Endothelial cell of umbilical vein (primary cell): ENCODE data around the gene GABARAPL1. TPM values are rescaled to one million over a fixed set of nuclear protein-coding genes. Genes with fewer than 3 reads are reported as not detected.
"Not testable (repeated sequence)": the region's sequence is repeated elsewhere in the genome, so short reads cannot be mapped to it uniquely, and the experiment has no call there.

Experiments used
- BruUV-seq: library from RNA; stranded (reverse); fragments of 400-500 nt; replicated peaks from 2 replicates; lab custom pipeline; 2021; lab: Mats Ljungman, UMichigan
- CTCF ChIA-PET: fragments of 300-600, 350-600 bp; sonication (Branson Sonifier 250); formaldehyde crosslinking; loops from one replicate; lab custom pipeline; 2021; ENCODE audit warnings: antibody characterized with exemption, inconsistent platforms; lab: Charles Lee
- POLR2A ChIA-PET: fragments of 300-600, 350-600 bp; sonication (Branson Sonifier 250); formaldehyde crosslinking; loops from one replicate; lab custom pipeline; 2021; ENCODE audit warnings: antibody characterized with exemption, inconsistent platforms; lab: Charles Lee
- DNase-seq: peaks from one replicate; pipeline ENCODE4 v3.0.0-alpha.2; 2011; ENCODE audit warnings: low read depth, low spot score
- FAIRE-seq: peaks from 2 replicates; lab custom pipeline; 2011; peaks lifted over from hg19 to GRCh38; lab: Jason Lieb, UNC
- H2AFZ ChIP-seq: 2 replicates; pipeline ENCODE4 v1.6.0; 2012; ENCODE audit warnings: low read depth, low read length, control low read depth, inconsistent platforms
- H3K27ac ChIP-seq: 2 replicates; pipeline ENCODE4 v1.5.1; 2011; ENCODE audit warnings: low read depth, mild to moderate bottlenecking, control low read depth, low read length, moderate library complexity; ENCODE audit not compliant: insufficient read depth
- H3K27me3 ChIP-seq, 2 experiments: 2 replicates each; pipeline versions ENCODE4 v1.6.0 to v1.6.1; 2011; ENCODE audit warnings: low read length in 2 of 2, mixed read lengths in 1 of 2; ENCODE audit not compliant: control insufficient read depth in 2 of 2, insufficient read depth in 2 of 2
- H3K36me3 ChIP-seq, 2 experiments: 2 replicates in 1 of 2; 3 replicates in 1 of 2; pipeline ENCODE4 v1.5.1; 2011; ENCODE audit warnings: low read length in 2 of 2, mild to moderate bottlenecking in 1 of 2, moderate library complexity in 1 of 2; ENCODE audit not compliant: control insufficient read depth in 2 of 2, insufficient read depth in 2 of 2; ENCODE audit errors: extremely low read depth in 1 of 2
- H3K4me1 ChIP-seq: 3 replicates; pipeline ENCODE4 v1.5.1; 2011; ENCODE audit warnings: mild to moderate bottlenecking, low read length; ENCODE audit not compliant: control insufficient read depth, insufficient read depth; ENCODE audit errors: extremely low read depth
- H3K4me2 ChIP-seq: 2 replicates; pipeline ENCODE4 v1.6.1; 2011; ENCODE audit warnings: low read length, control low read depth, mixed read lengths; ENCODE audit not compliant: insufficient read depth
- H3K4me3 ChIP-seq, 3 experiments: fragments of 200-600 bp in 1 of 3; sonication (generic), shearing (Covaris generic) in 1 of 3; replicated peaks in 1 of 3; 2 replicates each; pipeline ENCODE4 v1.5.1; 2011 to 2016; ENCODE audit warnings: control low read depth in 3 of 3, low read length in 3 of 3, mild to moderate bottlenecking in 2 of 3, inconsistent platforms in 1 of 3, low read depth in 1 of 3, moderate library complexity in 1 of 3; ENCODE audit not compliant: insufficient read depth in 1 of 3
- H3K79me2 ChIP-seq: 2 replicates; pipeline ENCODE4 v1.6.0; 2012; ENCODE audit warnings: low read length, inconsistent platforms; ENCODE audit not compliant: control insufficient read depth, insufficient read depth
- H3K9ac ChIP-seq: replicated peaks from 2 replicates; pipeline ENCODE3; 2011; ENCODE audit warnings: low read length, control low read depth; ENCODE audit not compliant: insufficient read depth; ENCODE audit errors: extremely low read depth
- H3K9me1 ChIP-seq: replicated peaks from 3 replicates; pipeline ENCODE4 v1.6.0; 2011; ENCODE audit warnings: mild to moderate bottlenecking, low read length; ENCODE audit not compliant: control insufficient read depth, insufficient read depth; ENCODE audit errors: extremely low read depth
- H3K9me3 ChIP-seq: replicated peaks from 2 replicates; pipeline ENCODE4 v1.5.1; 2012; ENCODE audit warnings: low read length, inconsistent platforms; ENCODE audit not compliant: control insufficient read depth, insufficient read depth
- H4K20me1 ChIP-seq: replicated peaks from 2 replicates; pipeline ENCODE3; 2011; ENCODE audit warnings: mild to moderate bottlenecking, low read length; ENCODE audit not compliant: control insufficient read depth, insufficient read depth; ENCODE audit errors: extremely low read depth
- EZH2 ChIP-seq: IDR thresholded peaks from 2 replicates; pipeline ENCODE4 v1.6.1; 2012; ENCODE audit warnings: borderline replicate concordance, low read depth, mild to moderate bottlenecking, moderate library complexity, low read length, inconsistent platforms; ENCODE audit not compliant: severe bottlenecking
- FOS ChIP-seq: IDR thresholded peaks from 2 replicates; pipeline ENCODE4 v1.6.1; 2011; ENCODE audit warnings: mild to moderate bottlenecking, low read length, moderate library complexity, borderline replicate concordance; ENCODE audit not compliant: insufficient read depth
- JUN ChIP-seq: IDR thresholded peaks from 2 replicates; pipeline ENCODE4 v1.6.1; 2011; ENCODE audit warnings: borderline replicate concordance, low read depth; ENCODE audit not compliant: insufficient read length, insufficient read depth
- MAX ChIP-seq: IDR thresholded peaks from 2 replicates; pipeline ENCODE4 v1.6.1; 2011; ENCODE audit not compliant: insufficient read depth, insufficient read length
- MYC ChIP-seq: IDR thresholded peaks from one replicate; pipeline ENCODE4 v1.6.1; 2011; ENCODE audit warnings: mild to moderate bottlenecking, low read depth, low read length
- POLR2A ChIP-seq: IDR thresholded peaks from 2 replicates; pipeline ENCODE4 v1.6.1; 2012; ENCODE audit warnings: low read depth, mild to moderate bottlenecking, control low read depth, low read length
- POLR2AphosphoS5 ChIP-seq: IDR thresholded peaks from 2 replicates; pipeline ENCODE4 v1.6.1; 2012; ENCODE audit warnings: low read depth, mild to moderate bottlenecking, control low read depth, low read length, moderate library complexity; ENCODE audit not compliant: insufficient read depth
- dilution Hi-C: fragments of 300-500 bp; cut with MboI; formaldehyde crosslinking; loops from one replicate; pipeline ENCODE4 v1.15.0; 2019; ENCODE audit warnings: low sequenced_read_pairs; ENCODE audit not compliant: extremely low pct_ligation_motif_present
- intact Hi-C: fragments of 100-400 bp; cut with micrococcal nuclease; formaldehyde crosslinking; loops from one replicate; pipeline ENCODE4 v1.10.0; 2022
- polyA plus RNA-seq, 4 experiments: library from polyadenylated mRNA; depleted of rRNA in 3 of 4; stranded (reverse) in 3 of 4; unstranded in 1 of 4; fragments of >200 nt; gene quantifications; 2 replicates each; pipeline versions ENCODE4 v1.2.1 to v1.2.3, GENCODE V29; 2011 to 2012; ENCODE audit warnings: missing spikeins in 1 of 4
- total RNA-seq: library from RNA; stranded (reverse); gene quantifications from 2 replicates; pipeline ENCODE4 v1.2.3, GENCODE V29; 2021

Gene GABARAPL1
- total and polyA plus RNA-seq, 2 donors (not counting 3 experiments of a cell fraction or from before 2014, with no cell fraction given): 59.4 to 65.6 TPM

GRCh38 chr12:10223208-10223607, 10.5 kb downstream of the GABARAPL1 start:
- intact Hi-C loops: no loop called here
- Histone ChIP-seq H3K79me2 (no peaks in the 10 kb centered on the region), H3K27me3 (no peaks in the 10 kb centered on the region), H3K27ac (no peak overlapping the region), H2AFZ (no peak overlapping the region), H3K36me3 (peaks cover 30 to 32% of the 10 kb centered on the region in 2 experiments), H3K4me3 (no peak overlapping the region), H4K20me1 (no peaks in the 10 kb centered on the region), H3K9me3 (no peaks in the 10 kb centered on the region), H3K4me2 (no peak overlapping the region), H3K4me1 (peaks cover 12% of the 10 kb centered on the region), H3K9me1 (no peaks in the 10 kb centered on the region), H3K9ac (no peak overlapping the region)
- ChIA-PET POLR2A (no interaction called here), CTCF (interaction anchor here (2.2 kb wide), 1 partner anchor 9 kb away, joined by 8 read pairs; no protein-coding TSS in a partner anchor)
- no peak for TF ChIP-seq POLR2AphosphoS5
- no peak for TF ChIP-seq FOS
- no peak for TF ChIP-seq MAX
- no peak for TF ChIP-seq EZH2
- TF ChIP-seq MYC: no peak
- TF ChIP-seq JUN: no peak
- TF ChIP-seq POLR2A: no peak
- BruUV-seq: no TSS peak
- dilution Hi-C loops: no loop called here
- FAIRE-seq: no peak
- no peak for DNase-seq

- POLR2A ChIA-PET, H3K79me2 ChIP-seq, H3K27ac ChIP-seq, FAIRE-seq, dilution Hi-C loops, H2AFZ ChIP-seq, CTCF ChIA-PET, H3K4me1 ChIP-seq, intact Hi-C loops, H3K27me3 ChIP-seq, H4K20me1 ChIP-seq, H3K4me3 ChIP-seq, BruUV-seq, H3K9me1 ChIP-seq, DNase-seq, H3K9me3 ChIP-seq, H3K9ac ChIP-seq, H3K4me2 ChIP-seq: not testable (repeated sequence)
- H3K36me3 ChIP-seq: peaks cover 26 to 27% of the 10 kb centered on the region in 2 experiments
Observed at GRCh38 chr12:10225426-10225825, 12.7 kb downstream of the GABARAPL1 start.
